ENCODE results near the gene SEPTIN7.

The SEPTIN7 gene

DNA sequence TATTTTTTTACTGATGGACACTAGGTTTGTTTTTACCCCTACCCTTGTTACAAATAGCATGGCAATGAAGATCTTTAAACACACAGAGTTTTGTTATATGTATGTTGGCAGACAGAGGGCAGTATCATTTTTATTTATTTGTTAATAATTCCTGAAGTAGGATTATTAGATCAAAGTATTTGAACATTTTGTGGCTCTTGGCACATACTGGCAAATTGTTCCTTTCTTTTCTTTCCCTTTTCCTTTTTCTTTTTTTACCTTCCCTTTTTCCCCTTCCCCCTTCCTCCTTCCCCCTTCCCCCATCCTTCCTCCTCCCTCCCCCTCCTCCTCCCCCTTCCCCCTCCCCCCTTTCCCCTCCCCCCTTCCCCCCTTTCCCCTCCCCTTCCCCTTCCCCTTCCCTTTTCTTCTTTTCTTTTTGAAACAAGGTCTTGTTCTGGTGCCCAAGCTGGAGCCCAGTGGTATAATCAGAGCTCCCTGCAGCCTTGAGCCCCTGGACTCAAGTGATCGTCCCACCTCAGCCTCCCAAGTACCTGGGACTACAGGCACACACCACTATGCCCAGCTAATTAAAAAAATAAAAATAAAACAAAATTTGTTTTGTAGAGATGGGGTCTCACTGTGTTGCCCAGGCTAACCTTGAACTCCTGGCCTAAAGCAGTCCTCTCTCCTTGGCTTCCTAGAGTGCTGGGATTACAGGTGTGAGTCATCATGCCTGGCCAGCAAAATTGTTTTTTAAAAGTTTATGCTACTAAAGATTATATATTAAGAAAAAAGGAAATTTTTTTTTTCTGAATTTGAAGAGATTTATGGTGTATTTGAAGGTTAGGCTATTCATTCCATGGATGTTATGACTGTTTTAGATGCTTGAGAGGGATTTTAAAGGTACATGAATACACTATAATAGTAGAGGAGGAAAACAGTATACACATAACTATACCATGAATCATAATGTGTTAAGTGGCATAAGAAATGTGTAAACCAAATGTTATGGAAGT is 39.3 kb downstream of the SEPTIN7 start:
- Mint-ChIP-seq H3K27ac (no peak overlapping the region), H3K4me1 (ENCODE audit: low read depth) (peaks cover 53% of the 10 kb centered on the region), H3K36me3 (ENCODE audit: low read depth) (peaks cover 61% of the 10 kb centered on the region), H3K9me3 (no peaks in the 10 kb centered on the region), H3K27me3 (no peaks in the 10 kb centered on the region), H3K4me3 (no peak overlapping the region)

DNA sequence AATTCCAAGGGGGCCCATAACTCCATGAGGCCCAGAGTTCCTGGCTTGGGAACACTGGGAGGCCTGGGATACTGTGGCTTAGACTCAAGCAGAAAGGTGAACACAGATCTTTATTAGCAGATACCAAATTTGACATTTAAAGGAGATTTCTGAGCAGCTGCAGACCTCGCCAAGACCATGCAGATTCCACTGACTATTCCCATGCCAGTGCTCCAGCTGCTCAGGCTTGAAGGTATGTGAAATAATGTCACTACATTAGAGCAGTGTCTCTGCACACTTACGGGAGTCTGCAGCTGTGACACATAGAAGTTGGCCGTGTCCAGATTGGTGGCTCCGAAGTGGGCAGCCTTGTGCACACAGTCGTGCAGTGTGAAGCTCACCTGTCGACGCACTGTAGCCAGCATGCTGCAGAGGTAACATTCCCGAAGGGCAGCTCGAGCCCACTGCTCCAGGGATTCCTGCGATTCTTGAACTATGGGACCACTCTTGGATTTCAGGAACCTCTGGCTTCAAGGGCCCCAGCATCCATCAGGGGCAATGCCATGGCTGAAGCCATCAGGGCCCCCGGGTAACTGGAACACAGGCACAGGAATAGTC is 46.1 kb downstream of the SEPTIN7 start:
- H3K27me3 Mint-ChIP-seq = no peaks in the 10 kb centered on the region
- no peak overlapping the region for H3K27ac Mint-ChIP-seq
- H3K9me3 Mint-ChIP-seq = no peaks in the 10 kb centered on the region
- peaks cover 71% of the 10 kb centered on the region for H3K36me3 Mint-ChIP-seq (ENCODE audit: low read depth)
- no peak overlapping the region for H3K4me3 Mint-ChIP-seq
- peaks cover 62% of the 10 kb centered on the region for H3K4me1 Mint-ChIP-seq (ENCODE audit: low read depth)

DNA sequence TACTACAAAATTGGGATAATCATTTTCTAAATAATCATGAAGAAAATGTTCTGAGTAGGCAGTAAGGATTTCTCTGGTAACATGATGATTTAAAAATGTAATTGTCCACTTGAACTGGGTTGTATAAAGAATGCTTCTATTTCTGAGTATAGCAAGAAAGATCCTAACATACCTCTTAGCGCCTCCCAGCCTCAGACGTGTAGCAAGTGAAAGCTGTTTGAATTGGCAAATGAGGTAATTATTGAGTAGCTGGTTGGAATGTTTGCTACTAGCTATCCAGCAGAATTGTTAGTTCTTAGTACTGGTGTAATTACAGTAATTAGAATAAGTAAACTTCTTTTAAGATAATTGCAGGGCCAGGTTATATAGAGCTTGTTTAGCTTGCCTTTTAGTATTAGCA is 47.9 kb downstream of the SEPTIN7 start:
- Mint-ChIP-seq H3K9me3 (no peaks in the 10 kb centered on the region), H3K36me3 (ENCODE audit: low read depth) (peaks cover 61% of the 10 kb centered on the region), H3K4me1 (ENCODE audit: low read depth) (peaks cover 63% of the 10 kb centered on the region), H3K27ac (no peak overlapping the region), H3K4me3 (no peak overlapping the region), H3K27me3 (no peaks in the 10 kb centered on the region)

DNA sequence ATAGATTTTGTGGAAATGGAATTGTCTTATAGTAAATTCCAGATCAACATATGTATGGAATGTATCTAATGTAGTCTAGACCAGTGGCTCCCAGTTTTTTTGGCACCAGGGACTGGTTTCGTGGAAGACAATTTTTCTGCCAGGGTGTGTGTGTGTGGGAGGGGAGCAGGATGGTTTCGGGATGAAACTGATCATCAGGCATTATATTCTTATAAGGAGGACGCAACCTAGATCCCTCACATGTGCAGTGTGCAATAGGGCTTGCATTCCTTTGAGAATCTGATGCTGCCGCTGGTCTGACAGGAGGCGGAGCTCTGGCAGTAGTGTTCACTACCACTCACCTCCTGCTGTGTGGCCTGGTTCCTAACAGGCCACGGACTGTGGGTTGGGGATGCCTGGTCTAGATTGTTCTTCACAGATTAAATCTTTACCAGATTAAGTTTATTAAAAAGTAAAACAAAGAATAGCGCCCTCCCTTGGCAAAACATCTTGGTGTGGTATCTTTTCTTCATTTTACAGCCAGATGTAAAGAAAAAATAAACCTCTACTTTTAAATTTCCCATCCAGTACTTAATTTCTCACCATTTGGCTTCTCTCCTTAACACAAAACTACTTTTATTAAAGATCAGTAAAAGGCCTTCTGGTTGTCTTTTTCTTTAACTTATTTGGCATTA is 48.4 kb downstream of the SEPTIN7 start:
- Mint-ChIP-seq H3K4me3 (no peak overlapping the region), H3K27me3 (no peaks in the 10 kb centered on the region), H3K36me3 (ENCODE audit: low read depth) (peaks cover 55% of the 10 kb centered on the region), H3K4me1 (ENCODE audit: low read depth) (peaks cover 59% of the 10 kb centered on the region), H3K27ac (no peak overlapping the region), H3K9me3 (no peaks in the 10 kb centered on the region)

DNA sequence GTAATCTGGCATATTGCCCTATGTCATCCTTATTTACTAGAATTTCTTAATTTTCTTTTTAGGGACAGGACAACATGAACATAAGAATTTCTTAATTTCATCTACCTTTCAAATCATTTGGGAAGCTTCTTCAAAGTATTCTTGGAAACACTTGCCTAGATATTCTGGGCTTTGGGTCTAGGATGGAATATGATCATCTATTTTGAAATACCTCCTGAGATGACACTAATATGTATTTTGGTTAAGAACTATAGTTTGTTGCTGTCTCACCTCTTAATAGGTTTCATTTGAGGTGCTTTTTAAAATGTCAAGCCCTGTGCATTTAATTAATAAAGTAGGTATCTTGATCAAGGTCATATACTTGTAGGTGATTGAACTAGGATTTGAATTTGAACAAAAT is 49.1 kb downstream of the SEPTIN7 start:
- H3K4me1 Mint-ChIP-seq (ENCODE audit: low read depth) = peaks cover 57% of the 10 kb centered on the region
- no peak overlapping the region for H3K4me3 Mint-ChIP-seq
- H3K27ac Mint-ChIP-seq = no peak overlapping the region
- H3K9me3 Mint-ChIP-seq = no peaks in the 10 kb centered on the region
- H3K27me3 Mint-ChIP-seq = no peaks in the 10 kb centered on the region
- H3K36me3 Mint-ChIP-seq (ENCODE audit: low read depth) = peaks cover 54% of the 10 kb centered on the region

Data from stimulated activated naive CD8-positive, alpha-beta T cell treated with anti-CD3 and anti-CD28 coated beads, Interleukin-15, Interleukin-2, amounts not matched to agents 100 ng/mL and 50 ng/mL, for 24 hours (primary cell).